ENCODE data around the gene MORC3.

Gene MORC3

DNA sequence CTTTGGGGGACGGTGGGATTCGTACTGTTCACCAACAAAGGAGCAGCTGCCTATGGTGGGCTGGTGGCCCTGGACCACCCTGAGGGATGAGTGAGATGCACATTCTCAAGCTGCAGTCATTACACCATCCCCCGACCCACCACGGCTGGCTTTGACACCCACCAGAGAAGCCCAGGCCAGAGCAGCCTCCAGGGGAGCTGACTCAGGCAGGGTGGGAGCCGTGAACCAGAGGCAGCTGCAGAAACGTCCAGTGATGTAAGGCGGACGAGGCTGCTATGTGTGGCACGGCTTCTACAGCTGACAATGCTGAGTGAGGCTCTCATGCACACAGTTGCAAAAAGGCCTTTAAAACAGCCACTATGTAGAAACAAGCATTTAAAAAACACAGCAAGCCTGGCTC is 105.3 kb downstream of the MORC3 start:
- DNase-seq, result no peak
